Amniotic stem cell (primary cell): ENCODE measurements around the gene TBCCD1.
"Not testable (repeated sequence)": the region's sequence is repeated elsewhere in the genome, so short reads cannot be mapped to it uniquely, and the experiment has no call there.

Experiments
- DNase-seq: peaks from one replicate; lab custom pipeline; 2025; lab: John Stamatoyannopoulos, UW

The TBCCD1 gene

DNA sequence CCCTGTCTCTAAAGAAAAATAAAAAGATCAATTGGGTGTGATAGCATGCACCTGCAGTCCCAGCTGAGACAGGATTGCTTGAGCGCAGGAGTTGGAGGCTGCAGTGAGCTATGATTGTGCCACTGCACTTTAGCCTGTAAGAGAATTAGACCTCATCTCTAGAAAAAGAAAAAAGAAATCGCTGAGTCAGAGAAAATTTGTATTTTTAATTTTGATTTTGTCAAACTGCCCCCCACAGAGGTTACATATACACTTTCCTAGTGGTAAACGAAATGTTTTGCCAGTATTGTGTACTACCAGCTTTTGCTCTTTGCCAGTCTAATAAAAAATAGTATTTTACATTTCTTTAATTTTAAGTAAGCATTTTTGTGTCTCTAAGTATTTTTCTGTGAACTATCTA, 17.6 kb downstream of the TBCCD1 start:
- DNase-seq: no peak

DNA sequence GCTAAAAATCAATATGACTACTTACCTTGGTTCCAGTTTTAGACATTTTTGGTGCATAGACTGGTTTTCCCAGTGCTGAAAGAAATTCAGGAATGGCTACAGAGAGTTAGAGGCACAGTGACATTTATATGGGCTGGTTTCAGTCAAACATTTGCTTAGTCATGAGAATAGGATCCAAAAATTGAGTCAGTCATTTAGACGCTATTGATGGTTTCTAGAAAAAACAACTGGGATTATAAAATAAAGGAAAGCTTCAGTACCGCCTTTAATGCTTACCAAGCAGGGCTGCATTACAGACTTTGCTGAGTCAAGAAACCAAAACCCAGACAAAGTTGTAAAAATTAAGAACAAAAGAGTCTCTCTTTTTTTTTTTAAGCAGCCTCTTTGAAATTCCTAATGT, 22.9 kb downstream of the TBCCD1 start, which contains the start of gene CRYGS:
CRYGS (minus strand) TSS at position 100 of the 400 bp plus-strand sequence; CDS start at position 46, 54 bp downstream.
- no peak for DNase-seq

- no peak for DNase-seq
Measured at GRCh38 chr3:186540835-186541226, 26.3 kb downstream of the TBCCD1 start.

- DNase-seq: peak; percentile 81
Measured at GRCh38 chr3:186540221-186540834, 26.8 kb downstream of the TBCCD1 start.

DNA sequence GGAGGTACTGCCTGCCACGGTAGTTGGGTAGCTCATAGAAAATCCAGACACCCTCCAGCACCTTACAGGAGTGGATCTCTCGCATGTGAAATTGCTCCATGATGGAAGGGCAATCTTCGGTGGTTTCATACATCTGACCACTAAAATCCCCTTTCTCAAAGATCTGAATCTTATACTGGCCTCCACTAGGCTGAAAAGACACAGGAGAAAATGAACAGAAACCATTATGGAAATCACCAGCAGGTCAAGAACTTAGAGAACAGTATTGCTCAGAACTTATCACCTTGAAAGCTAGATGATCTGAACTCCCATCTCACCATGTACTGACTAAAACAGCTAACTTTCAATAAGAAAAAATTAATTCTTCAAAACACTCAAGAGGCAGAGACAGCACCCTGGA, 28.4 kb downstream of the TBCCD1 start:
- DNase-seq: no peak

DNA sequence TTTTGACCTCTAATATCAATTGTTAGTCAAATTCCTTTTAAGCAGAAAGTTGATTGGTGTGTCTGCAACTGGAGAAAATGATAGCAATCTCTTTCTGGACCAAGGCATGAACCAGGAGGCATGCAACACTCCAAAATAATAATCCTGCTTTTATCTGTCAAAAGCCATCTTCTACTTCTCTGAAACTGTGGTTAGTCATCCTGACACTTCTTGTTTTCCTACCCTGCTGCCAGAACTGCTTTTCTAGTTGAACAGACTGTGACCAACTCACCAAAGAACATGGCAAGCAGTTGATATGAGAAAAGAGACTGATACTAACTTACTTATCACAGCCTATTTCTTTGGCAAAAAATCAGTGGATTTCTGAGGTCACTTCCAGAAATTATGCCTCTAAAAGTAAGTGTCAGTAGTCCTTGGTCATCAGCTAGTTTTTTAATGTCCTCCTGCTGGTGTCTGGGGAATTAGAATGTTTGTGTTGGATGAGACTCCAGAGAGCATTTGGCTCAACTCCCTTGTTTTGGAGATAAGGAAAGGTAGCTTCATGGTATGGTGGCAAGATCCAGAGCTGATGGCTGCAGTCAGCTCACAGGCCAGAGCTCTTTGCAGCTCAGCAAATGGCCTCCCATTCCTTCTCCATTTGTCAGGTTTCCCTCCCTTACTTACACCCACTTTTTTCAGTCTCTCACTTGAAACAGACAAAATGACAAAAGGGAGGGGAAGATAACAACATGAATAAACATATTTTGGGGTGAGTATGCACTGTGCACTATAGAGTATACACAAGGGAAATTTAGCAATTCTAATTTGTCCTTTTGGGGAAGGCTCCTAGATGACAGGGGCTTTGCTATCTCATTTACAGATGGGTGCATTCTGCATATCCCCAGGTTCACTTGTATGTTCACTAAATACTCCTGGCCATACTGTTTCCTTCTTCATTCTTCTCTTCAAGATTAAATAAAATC, 30.0 kb downstream of the TBCCD1 start:
- DNase-seq: no peak

GRCh38 chr3:186534113-186534669, 32.9 kb downstream of the TBCCD1 start:
- DNase-seq: no peak

GRCh38 chr3:186532598-186533072, 34.5 kb downstream of the TBCCD1 start:
- no peak for DNase-seq

DNA sequence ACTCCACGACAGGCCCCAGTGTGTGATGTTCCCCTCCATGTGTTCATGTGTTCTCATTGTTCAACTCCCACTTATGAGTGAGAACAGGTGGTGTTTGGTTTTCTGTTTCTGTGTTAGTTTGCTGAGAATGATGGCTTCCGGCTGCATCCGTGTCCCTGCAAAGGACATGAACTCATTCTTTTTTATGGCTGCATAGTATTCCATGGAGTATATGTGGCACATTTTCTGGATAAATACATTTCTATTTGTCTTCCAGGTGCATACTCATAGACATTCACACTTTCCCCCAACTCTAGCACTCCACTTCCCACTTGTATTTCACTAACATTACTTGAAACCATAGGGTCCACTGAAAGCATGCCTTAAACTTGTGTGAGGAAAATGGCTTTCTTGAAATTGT, 35.4 kb downstream of the TBCCD1 start:
- DNase-seq: not testable (repeated sequence)

GRCh38 chr3:186530415-186530814, 36.7 kb downstream of the TBCCD1 start:
- DNase-seq: no peak

- DNase-seq: no peak
Measured at GRCh38 chr3:186529201-186529999, 37.7 kb downstream of the TBCCD1 start.

DNA sequence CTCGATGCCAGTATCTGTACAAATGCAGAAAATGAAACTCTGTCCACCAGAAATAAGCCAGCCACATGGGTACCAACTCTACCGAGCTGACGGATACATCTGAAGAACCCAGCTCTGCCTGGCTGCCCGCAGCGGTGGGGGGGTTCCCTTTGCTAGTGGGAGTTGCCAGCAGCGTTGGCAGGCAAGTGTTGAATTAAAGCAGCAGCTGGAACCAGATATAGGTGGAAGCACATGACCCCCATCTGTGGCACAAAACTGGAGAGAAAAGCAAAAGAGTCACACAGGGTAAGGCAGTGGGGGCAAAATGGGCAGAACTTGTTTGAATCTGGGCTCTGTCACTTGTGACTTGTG, 40.9 kb downstream of the TBCCD1 start:
- DNase-seq: no peak

- no peak for DNase-seq
Measured at GRCh38 chr3:186525369-186526255, 41.5 kb downstream of the TBCCD1 start.

DNA sequence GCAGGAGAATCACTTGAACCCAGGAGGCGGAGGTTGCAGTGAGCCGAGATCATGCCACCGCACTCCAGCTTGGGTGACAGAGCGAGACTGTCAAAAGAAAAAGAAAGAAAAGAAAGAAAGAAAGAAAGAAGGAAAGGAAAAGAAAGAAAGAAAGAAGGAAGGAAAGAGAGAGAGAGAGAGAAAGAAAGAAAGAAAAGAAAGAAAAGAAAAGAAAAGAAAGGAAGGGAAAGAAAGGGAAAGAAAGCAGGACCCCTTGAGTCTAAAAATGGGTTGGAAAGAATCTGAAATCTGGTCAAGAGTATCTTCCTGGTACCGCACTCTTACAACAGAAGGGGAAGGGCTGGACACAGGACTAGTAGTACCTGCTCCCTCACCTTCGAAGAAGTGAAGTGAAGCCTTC, 42.5 kb downstream of the TBCCD1 start:
- no peak for DNase-seq

DNA sequence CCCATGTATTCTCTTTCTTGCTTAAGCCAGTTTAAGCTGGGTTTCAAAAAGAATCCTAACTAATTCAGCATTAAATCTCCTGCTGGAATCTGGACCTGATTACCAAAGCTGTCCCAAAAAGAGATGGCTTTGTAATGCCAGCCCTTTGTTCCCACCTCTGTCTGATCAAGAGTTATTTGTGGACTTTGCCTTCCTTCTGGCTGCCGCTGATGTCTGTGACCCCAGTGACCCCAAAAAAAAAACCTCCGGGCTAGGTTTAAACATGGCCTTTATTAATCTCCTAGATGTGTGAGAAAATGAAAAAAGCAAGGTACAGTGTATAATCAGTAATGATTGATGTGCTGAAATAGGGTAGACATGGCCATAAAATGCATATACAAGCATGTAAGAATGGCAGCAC, 43.7 kb downstream of the TBCCD1 start:
- no peak for DNase-seq

GRCh38 chr3:186523022-186523421, 44.1 kb downstream of the TBCCD1 start:
- no peak for DNase-seq

GRCh38 chr3:186520957-186521842, 45.9 kb downstream of the TBCCD1 start:
- no peak for DNase-seq

DNA sequence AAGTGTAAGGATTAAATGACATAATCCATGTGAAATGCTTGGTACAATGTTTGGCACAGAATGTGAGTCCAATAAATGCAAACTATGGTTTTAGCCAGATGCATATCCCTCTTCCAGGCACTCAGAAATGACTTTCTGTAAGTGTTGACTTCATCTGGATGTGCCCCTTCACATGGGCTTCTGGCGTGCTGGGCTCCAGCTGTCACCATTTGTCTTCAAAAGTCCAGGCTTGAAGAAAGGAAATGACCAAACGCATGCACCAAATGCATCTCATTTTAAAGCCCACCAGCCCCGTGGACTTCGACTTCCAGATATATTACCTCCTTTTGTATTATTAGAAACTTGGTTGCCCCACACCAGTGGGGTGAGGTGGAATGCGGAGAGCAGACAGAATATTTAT, 46.7 kb downstream of the TBCCD1 start:
- no peak for DNase-seq

DNA sequence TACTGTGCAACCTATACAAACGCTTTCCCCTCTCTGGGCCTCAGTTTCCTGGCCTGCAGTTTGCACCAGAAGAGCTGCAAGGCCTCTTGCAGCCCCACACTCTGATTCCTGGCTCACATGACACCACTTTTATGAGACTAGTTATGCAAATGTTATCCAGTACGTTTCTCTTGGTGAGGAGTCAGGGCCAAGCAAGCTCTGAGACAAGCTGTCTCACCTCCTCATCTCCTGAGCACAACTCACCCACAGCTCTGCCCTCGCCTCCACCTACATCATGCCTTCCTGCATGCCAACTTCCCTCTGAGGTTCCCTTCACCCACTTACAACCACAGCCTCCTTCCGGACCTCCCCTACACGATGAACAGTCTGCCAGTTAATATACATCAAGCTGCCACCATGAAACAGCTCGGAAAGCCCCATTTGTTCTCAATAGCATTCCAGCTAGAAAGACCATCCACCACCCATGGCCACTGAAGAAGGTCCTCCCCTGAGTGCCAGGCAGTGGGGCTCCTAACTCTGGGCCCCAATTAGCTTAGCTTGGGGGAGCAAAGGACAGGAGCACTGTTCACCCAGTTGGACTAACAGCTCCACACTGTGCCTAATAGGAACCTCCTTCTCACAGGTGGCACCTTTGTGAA, 48.0 kb downstream of the TBCCD1 start:
- no peak for DNase-seq

- DNase-seq: no peak
Measured at GRCh38 chr3:186517218-186517617, 49.9 kb downstream of the TBCCD1 start.
